Measurements from ENCODE around the gene ASCC2. TPM values are rescaled to one million over a fixed set of nuclear protein-coding genes. Genes with fewer than 3 reads are reported as not detected.

ASCC2 gene
- total RNA-seq, 1 donor from 2014 or later: 44.6 TPM

DNA sequence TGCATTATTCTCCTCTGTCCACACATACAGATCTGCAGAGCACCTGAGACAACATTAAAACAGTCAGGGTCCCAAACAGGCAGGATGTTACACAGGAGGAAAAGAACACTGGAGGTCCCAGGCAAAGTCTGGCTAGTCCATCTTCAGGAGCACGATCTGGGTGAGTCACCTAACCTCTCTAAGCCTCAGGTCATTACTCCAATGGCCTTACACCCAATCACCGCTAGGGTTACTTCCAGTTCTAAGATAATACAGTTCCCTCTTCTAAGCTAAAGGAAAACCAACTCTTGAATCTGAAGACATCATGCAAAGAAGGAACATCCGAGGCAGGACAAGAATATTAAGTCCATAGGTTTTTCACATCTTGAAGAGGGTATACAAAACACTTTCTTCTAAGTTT, 24.5 kb downstream of the ASCC2 start:
- TF ChIP-seq, protein P1, sequence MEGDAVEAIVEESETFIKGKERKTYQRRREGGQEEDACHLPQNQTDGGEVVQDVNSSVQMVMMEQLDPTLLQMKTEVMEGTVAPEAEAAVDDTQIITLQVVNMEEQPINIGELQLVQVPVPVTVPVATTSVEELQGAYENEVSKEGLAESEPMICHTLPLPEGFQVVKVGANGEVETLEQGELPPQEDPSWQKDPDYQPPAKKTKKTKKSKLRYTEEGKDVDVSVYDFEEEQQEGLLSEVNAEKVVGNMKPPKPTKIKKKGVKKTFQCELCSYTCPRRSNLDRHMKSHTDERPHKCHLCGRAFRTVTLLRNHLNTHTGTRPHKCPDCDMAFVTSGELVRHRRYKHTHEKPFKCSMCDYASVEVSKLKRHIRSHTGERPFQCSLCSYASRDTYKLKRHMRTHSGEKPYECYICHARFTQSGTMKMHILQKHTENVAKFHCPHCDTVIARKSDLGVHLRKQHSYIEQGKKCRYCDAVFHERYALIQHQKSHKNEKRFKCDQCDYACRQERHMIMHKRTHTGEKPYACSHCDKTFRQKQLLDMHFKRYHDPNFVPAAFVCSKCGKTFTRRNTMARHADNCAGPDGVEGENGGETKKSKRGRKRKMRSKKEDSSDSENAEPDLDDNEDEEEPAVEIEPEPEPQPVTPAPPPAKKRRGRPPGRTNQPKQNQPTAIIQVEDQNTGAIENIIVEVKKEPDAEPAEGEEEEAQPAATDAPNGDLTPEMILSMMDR (conservative IDR thresholded peaks at IDR 0.05): peak; percentile 12
- Mint-ChIP-seq H3K4me3 (no peak overlapping the region), H3K27ac (ENCODE audit: unreplicated experiment) (no peak overlapping the region), H3K9me3 (no peaks in the 10 kb centered on the region), H3K4me1 (no peaks in the 10 kb centered on the region), H3K36me3 (ENCODE audit: low read depth) (peaks cover 10% of the 10 kb centered on the region), H3K27me3 (ENCODE audit: low read depth) (no peaks in the 10 kb centered on the region)
- DNase-seq (ENCODE audit: low read depth, low spot score): no peak

GRCh38 chr22:29813126-29813525, 24.9 kb downstream of the ASCC2 start:
- Mint-ChIP-seq H3K9me3 (no peaks in the 10 kb centered on the region), H3K4me1 (no peaks in the 10 kb centered on the region), H3K36me3 (ENCODE audit: low read depth) (peaks cover 10% of the 10 kb centered on the region), H3K4me3 (no peak overlapping the region), H3K27me3 (ENCODE audit: low read depth) (no peaks in the 10 kb centered on the region), H3K27ac (ENCODE audit: unreplicated experiment) (no peak overlapping the region)
- TF ChIP-seq, protein P1 (conservative IDR thresholded peaks at IDR 0.05): no peak
- DNase-seq (ENCODE audit: low read depth, low spot score): no peak

DNA sequence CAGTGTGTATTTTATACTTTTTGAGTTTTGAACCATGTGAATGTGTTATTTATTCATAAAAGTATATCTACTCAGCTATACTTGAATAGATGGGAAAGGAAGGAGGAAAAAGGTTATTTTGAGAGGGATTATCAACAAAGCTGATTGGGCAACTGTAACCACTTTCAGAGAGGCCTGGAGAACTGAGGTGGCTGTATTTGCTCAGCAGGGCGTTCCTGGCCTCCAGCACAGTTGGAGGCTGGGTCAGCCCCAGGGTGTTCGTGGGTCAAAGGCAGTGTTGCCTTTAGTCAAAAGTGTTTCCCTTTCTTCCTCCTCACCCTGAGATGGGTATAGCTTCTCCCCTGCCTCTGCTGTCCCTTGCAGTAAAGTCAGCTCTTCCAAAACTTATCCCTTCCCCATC, 26.7 kb downstream of the ASCC2 start:
- H3K4me3 Mint-ChIP-seq: no peak overlapping the region
- peaks cover 10% of the 10 kb centered on the region for H3K36me3 Mint-ChIP-seq (ENCODE audit: low read depth)

GRCh38 chr22:29810216-29810615, 27.9 kb downstream of the ASCC2 start:
- H3K4me3 Mint-ChIP-seq: no peak overlapping the region
- no peak for DNase-seq (ENCODE audit: low read depth, low spot score)
- no peak overlapping the region for H3K27ac Mint-ChIP-seq (ENCODE audit: unreplicated experiment)
- H3K4me1 Mint-ChIP-seq: no peaks in the 10 kb centered on the region
- TF ChIP-seq, protein P1 (conservative IDR thresholded peaks at IDR 0.05): no peak
- no peaks in the 10 kb centered on the region for H3K27me3 Mint-ChIP-seq (ENCODE audit: low read depth)
- H3K36me3 Mint-ChIP-seq (ENCODE audit: low read depth): peaks cover 7% of the 10 kb centered on the region
- H3K9me3 Mint-ChIP-seq: no peaks in the 10 kb centered on the region

More for the DNA sequence above, 26.7 kb downstream of the ASCC2 start:
- no peak overlapping the region for H3K27ac Mint-ChIP-seq (ENCODE audit: unreplicated experiment)
- DNase-seq (ENCODE audit: low read depth, low spot score): no peak
- no peaks in the 10 kb centered on the region for H3K27me3 Mint-ChIP-seq (ENCODE audit: low read depth)
- TF ChIP-seq, protein P1 (conservative IDR thresholded peaks at IDR 0.05): no peak
- H3K9me3 Mint-ChIP-seq: no peaks in the 10 kb centered on the region
- H3K4me1 Mint-ChIP-seq: no peaks in the 10 kb centered on the region

DNA sequence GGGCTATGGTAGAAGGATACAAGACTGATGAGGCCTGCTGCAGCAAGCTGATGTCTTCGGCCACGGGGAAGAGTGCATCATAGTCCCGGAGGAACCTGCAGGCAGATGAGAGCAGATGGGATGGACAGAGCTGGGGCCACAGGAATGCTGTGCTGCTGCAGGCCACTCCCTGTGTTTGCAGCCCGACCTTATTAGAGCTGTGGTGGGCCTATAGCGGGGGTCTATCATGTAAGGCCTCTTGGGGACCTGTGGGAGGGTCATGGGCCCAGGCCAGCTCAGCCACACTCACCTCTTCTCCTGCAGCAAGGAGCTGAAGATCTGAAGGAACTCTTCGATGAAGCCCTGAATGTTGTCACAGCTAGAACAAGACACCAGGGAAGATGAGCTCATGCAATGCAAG, 31.9 kb downstream of the ASCC2 start:
- DNase-seq (ENCODE audit: low read depth, low spot score): no peak
- H3K36me3 Mint-ChIP-seq (ENCODE audit: low read depth): peaks cover 6% of the 10 kb centered on the region
- H3K27ac Mint-ChIP-seq (ENCODE audit: unreplicated experiment): no peak overlapping the region
- TF ChIP-seq, protein P1 (conservative IDR thresholded peaks at IDR 0.05): no peak
- no peaks in the 10 kb centered on the region for H3K4me1 Mint-ChIP-seq
- no peak overlapping the region for H3K4me3 Mint-ChIP-seq
- H3K9me3 Mint-ChIP-seq: no peaks in the 10 kb centered on the region
- H3K27me3 Mint-ChIP-seq (ENCODE audit: low read depth): no peaks in the 10 kb centered on the region

DNA sequence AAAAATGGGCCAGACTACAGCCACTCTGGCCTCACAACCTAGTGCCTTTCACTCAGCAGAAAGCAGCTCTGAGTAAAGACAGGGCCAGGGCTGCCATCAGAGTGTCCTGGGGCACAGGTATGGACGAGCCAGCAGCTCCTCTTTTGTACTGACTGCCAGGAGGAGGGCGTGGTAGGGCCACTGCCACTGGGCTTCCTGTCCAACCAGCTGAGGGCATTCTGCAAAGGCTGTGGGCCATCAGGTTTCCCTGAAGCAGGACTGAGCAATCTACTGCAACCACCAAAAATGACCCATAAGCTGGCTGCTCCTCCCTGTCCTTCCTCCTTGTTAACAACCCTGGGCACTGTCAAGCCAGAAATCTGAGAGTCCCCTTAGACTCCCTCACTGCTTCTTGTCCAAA, 33.1 kb downstream of the ASCC2 start:
- TF ChIP-seq, protein P1 (conservative IDR thresholded peaks at IDR 0.05): no peak
- no peak overlapping the region for H3K27ac Mint-ChIP-seq (ENCODE audit: unreplicated experiment)
- no peaks in the 10 kb centered on the region for H3K9me3 Mint-ChIP-seq
- peaks cover 5% of the 10 kb centered on the region for H3K36me3 Mint-ChIP-seq (ENCODE audit: low read depth)
- no peaks in the 10 kb centered on the region for H3K4me1 Mint-ChIP-seq
- DNase-seq (ENCODE audit: low read depth, low spot score): no peak
- no peak overlapping the region for H3K4me3 Mint-ChIP-seq
- no peaks in the 10 kb centered on the region for H3K27me3 Mint-ChIP-seq (ENCODE audit: low read depth)
